Gastrocnemius medialis (tissue), 4 donors: ENCODE data around the gene CAP1.

Experiments used
- CTCF ChIP-seq, 5 experiments: fragments of 450-650 bp in 3 of 5; fragments of 200-600 bp in 2 of 5; sonication (generic) in 2 of 5; IDR thresholded peaks in 4 of 5; conservative IDR thresholded peaks in 1 of 5; 1 replicate in 4 of 5; 2 replicates in 1 of 5; pipeline ENCODE4 v1.5.1; 2016 to 2019; ENCODE audit warnings: antibody characterized with exemption in 5 of 5, mild to moderate bottlenecking in 3 of 5, moderate library complexity in 3 of 5
- POLR2A ChIP-seq, 2 donors: fragments of 450-650 bp; IDR thresholded peaks; one replicate each; pipeline ENCODE4 v1.6.1; 2017; ENCODE audit warnings: antibody characterized with exemption in 2 of 2, mild to moderate bottlenecking in 2 of 2, moderate library complexity in 2 of 2

- no peak for TF ChIP-seq CTCF (IDR thresholded peaks at IDR 0.05 in 4 of 5, conservative IDR thresholded peaks at IDR 0.05 in 1 of 5)
- TF ChIP-seq POLR2A (IDR thresholded peaks at IDR 0.05): no peak
Observed at GRCh38 chr1:40110389-40110788, 69.9 kb downstream of the CAP1 start.
